Keratinocyte (primary cell): ENCODE data around the gene BRIP1.

Experiments used
- CTCF ChIP-seq, 3 experiments: IDR thresholded peaks in 1 of 3; conservative IDR thresholded peaks in 1 of 3; optimal IDR thresholded peaks in 1 of 3; 2 replicates in 2 of 3; 3 replicates in 1 of 3; pipeline versions ENCODE3 to v1.5.1; 2011; ENCODE audit warnings: low read length in 3 of 3, mild to moderate bottlenecking in 3 of 3, moderate library complexity in 2 of 3, control low read depth in 1 of 3, inconsistent platforms in 1 of 3; ENCODE audit not compliant: insufficient read depth in 2 of 3; ENCODE audit errors: extremely low read depth in 1 of 3
- EZH2 ChIP-seq: IDR thresholded peaks from one replicate; pipeline ENCODE4 v1.6.1; 2012; ENCODE audit warnings: inconsistent platforms, mild to moderate bottlenecking, low read length, moderate library complexity

- TF ChIP-seq CTCF (optimal IDR thresholded peaks at IDR 0.05 in 1 of 3, IDR thresholded peaks at IDR 0.05 in 1 of 3, conservative IDR thresholded peaks at IDR 0.05 in 1 of 3; ENCODE audit: extremely low read depth in 1 of 3, insufficient read depth in 2 of 3, low read length in 3 of 3) (no peak), EZH2 (no peak)
Observed at GRCh38 chr17:61663310-61663709, 200.0 kb downstream of the BRIP1 start.
